Retina (tissue), 1 donor: ENCODE measurements around the gene ZNF366.
A peak's percentile ranks its signal among the peaks of the same experiment; 100 is the strongest.

Experiments
- DNase-seq: peaks from one replicate; pipeline ENCODE4 v3.0.0-alpha.2; 2016

ZNF366 gene

GRCh38 chr5:72463449-72464052 is 43.7 kb downstream of the ZNF366 start:
- no peak for DNase-seq

GRCh38 chr5:72460413-72460812 is 46.8 kb downstream of the ZNF366 start:
- DNase-seq: no peak

- no peak for DNase-seq
Observed at GRCh38 chr5:72459913-72460312, 47.3 kb downstream of the ZNF366 start.

GRCh38 chr5:72459089-72459661 is 48.0 kb downstream of the ZNF366 start:
- no peak for DNase-seq

- DNase-seq: no peak
Observed at GRCh38 chr5:72458407-72458806, 48.8 kb downstream of the ZNF366 start.

- DNase-seq: no peak
Observed at GRCh38 chr5:72457491-72457890, 49.7 kb downstream of the ZNF366 start.

GRCh38 chr5:72456391-72457074 is 50.7 kb downstream of the ZNF366 start:
- DNase-seq: no peak

GRCh38 chr5:72455476-72455875 is 51.7 kb downstream of the ZNF366 start:
- DNase-seq: no peak

- no peak for DNase-seq
Observed at GRCh38 chr5:72454996-72455395, 52.2 kb downstream of the ZNF366 start.

GRCh38 chr5:72453246-72453775 is 53.9 kb downstream of the ZNF366 start:
- DNase-seq: no peak

- DNase-seq: no peak
Observed at GRCh38 chr5:72452515-72453245, 54.5 kb downstream of the ZNF366 start.

GRCh38 chr5:72451741-72452505 is 55.3 kb downstream of the ZNF366 start:
- peak; percentile 47 for DNase-seq

GRCh38 chr5:72448368-72448767 is 58.8 kb downstream of the ZNF366 start:
- DNase-seq: no peak

GRCh38 chr5:72447751-72448150 is 59.5 kb downstream of the ZNF366 start:
- no peak for DNase-seq

- no peak for DNase-seq
Observed at GRCh38 chr5:72445969-72446368, 61.2 kb downstream of the ZNF366 start.

GRCh38 chr5:72443883-72444282 is 63.3 kb downstream of the ZNF366 start:
- no peak for DNase-seq

GRCh38 chr5:72441862-72442540 is 65.2 kb downstream of the ZNF366 start:
- DNase-seq: no peak

GRCh38 chr5:72441094-72441723 is 66.0 kb downstream of the ZNF366 start:
- DNase-seq: no peak

GRCh38 chr5:72440207-72440638 is 67.0 kb downstream of the ZNF366 start:
- no peak for DNase-seq

GRCh38 chr5:72439192-72439591 is 68.0 kb downstream of the ZNF366 start:
- DNase-seq: no peak

GRCh38 chr5:72438141-72438540 is 69.1 kb downstream of the ZNF366 start:
- DNase-seq: no peak
